Natural killer cell (primary cell): ENCODE measurements around the gene RP9. TPM values are rescaled to one million over a fixed set of nuclear protein-coding genes. Genes with fewer than 3 reads are reported as not detected.

ENCODE experiments used
- ATAC-seq, 3 donors: fragments of 150-1000 bp in 2 of 3; fragments of 200-7000 bp in 1 of 3; cut with Tn5 transposase; 1 replicate in 1 of 3; 2 replicates in 2 of 3; pipeline ENCODE4 v1.10.0; 2021; ENCODE audit warnings: mild to moderate bottlenecking in 2 of 3, moderate library complexity in 2 of 3
- DNase-seq, 2 donors: peaks; one replicate each; pipeline versions ENCODE4 v3.0.0 to v3.0.0-alpha.2; 2013 to 2021; ENCODE audit warnings: mixed read lengths in 1 of 2
- H3K27ac ChIP-seq: one replicate; pipeline ENCODE4 v1.5.1; 2013; ENCODE audit warnings: mild to moderate bottlenecking, low read length
- H3K27me3 ChIP-seq: one replicate; pipeline ENCODE4 v1.6.1; 2013; ENCODE audit warnings: low read length; ENCODE audit not compliant: control insufficient read depth, insufficient read depth
- H3K36me3 ChIP-seq: one replicate; pipeline ENCODE4 v1.6.1; 2013; ENCODE audit warnings: low read length; ENCODE audit not compliant: control insufficient read depth, insufficient read depth
- H3K4me1 ChIP-seq: one replicate; pipeline ENCODE4 v1.6.1; 2013; ENCODE audit warnings: low read length; ENCODE audit not compliant: control insufficient read depth, insufficient read depth
- H3K4me3 ChIP-seq: one replicate; pipeline ENCODE4 v1.5.1; 2013; ENCODE audit warnings: low read length
- H3K9me3 ChIP-seq: one replicate; pipeline ENCODE4 v1.6.1; 2013; ENCODE audit warnings: low read length; ENCODE audit not compliant: control insufficient read depth, insufficient read depth
- H3K27ac Mint-ChIP-seq, 2 donors: one replicate each; pipeline ENCODE4 v1.8.0; 2022; ENCODE audit warnings: mild to moderate bottlenecking in 2 of 2, mixed read lengths in 2 of 2, moderate library complexity in 1 of 2
- H3K27me3 Mint-ChIP-seq, 2 donors: one replicate each; pipeline ENCODE4 v1.8.0; 2022; ENCODE audit warnings: low read depth in 2 of 2, mixed read lengths in 2 of 2
- H3K36me3 Mint-ChIP-seq: one replicate; pipeline ENCODE4 v1.8.0; 2022; ENCODE audit warnings: mixed read lengths
- H3K4me1 Mint-ChIP-seq, 2 donors: one replicate each; pipeline ENCODE4 v1.8.0; 2022; ENCODE audit warnings: mixed read lengths in 2 of 2
- H3K4me3 Mint-ChIP-seq: one replicate; pipeline ENCODE4 v1.8.0; 2022; ENCODE audit warnings: mild to moderate bottlenecking, moderate library complexity, mixed read lengths
- H3K9me3 Mint-ChIP-seq, 2 donors: one replicate each; pipeline ENCODE4 v1.8.0; 2022; ENCODE audit warnings: mixed read lengths in 2 of 2
- CTCF ChIP-seq: fragments of 200-600 bp; IDR thresholded peaks from one replicate; pipeline ENCODE4 v1.8.0; 2022; ENCODE audit warnings: antibody characterized with exemption
- WGBS: methylation state at CpG from one replicate; pipeline ENCODE4 v1.1.7; 2013; ENCODE audit warnings: missing lambda C conversion rate; ENCODE audit not compliant: insufficient coverage; 5-methylcytosine and 5-hydroxymethylcytosine counted together
- intact Hi-C: fragments of 100-400 bp; cut with micrococcal nuclease; formaldehyde crosslinking; loops from one replicate; pipeline ENCODE4 v1.14.2; 2022
- total RNA-seq, 4 donors: library from RNA; stranded (reverse); fragments of 120-200 nt in 1 of 4; gene quantifications; one replicate each; pipeline versions ENCODE4 v1.2.3 to v1.2.4, GENCODE V29; 2013 to 2022

Gene RP9
- total RNA-seq, 3 donors from 2014 or later (not counting 1 experiment from before 2014, with no cell fraction given) = 19.1 to 27.6 (median 21.9) TPM

GRCh38 chr7:33129806-33130153, 20.6 kb upstream of the RP9 start:
- no peak for TF ChIP-seq CTCF
- Histone ChIP-seq H3K27ac (peak overlapping the region; percentile 42), H3K4me1 (peaks cover 8% of the 10 kb centered on the region), H3K4me3 (peak overlapping the region; percentile 62), H3K9me3 (peaks cover 3% of the 10 kb centered on the region), H3K36me3 (no peaks in the 10 kb centered on the region), H3K27me3 (no peaks in the 10 kb centered on the region)
- H3K4me1 Mint-ChIP-seq = peaks cover 11 to 20% of the 10 kb centered on the region in 2 donors
- intact Hi-C loops = loop anchor here (1.0 to 5.0 kb wide), 4 partner anchors 20 to 1908 kb away; partner anchors contain the start of genes DPY19L1 and RP9
- peak overlapping the region; percentile 88 to 89 for H3K27ac Mint-ChIP-seq
- WGBS = 1% methylated on average over 11 of the region's 11 CpGs
- no peaks in the 10 kb centered on the region for H3K27me3 Mint-ChIP-seq
- no peaks in the 10 kb centered on the region for H3K9me3 Mint-ChIP-seq
- ATAC-seq = peak in 1 of 3 donors; percentile 2
- H3K4me3 Mint-ChIP-seq = peak overlapping the region; percentile 97
- H3K36me3 Mint-ChIP-seq = no peaks in the 10 kb centered on the region
- DNase-seq = no peak

GRCh38 chr7:33128990-33129805, 20.0 kb upstream of the RP9 start, which contains the start of gene BBS9:
Gene BBS9, plus strand, starts transcription at chr7:33129564. Its CDS starts 16,689 bp downstream, at chr7:33146253.
- Histone ChIP-seq H3K27ac (peak within 1 kb of the TSS; percentile 42), H3K4me3 (peak within 1 kb of the TSS; percentile 62), H3K9me3 (no peaks in the 10 kb centered on the region), H3K4me1 (peaks cover 8% of the 10 kb centered on the region), H3K27me3 (no peaks in the 10 kb centered on the region), H3K36me3 (no peaks in the 10 kb centered on the region)
- TF ChIP-seq CTCF = no peak
- Mint-ChIP-seq H3K27me3 (no peaks in the 10 kb centered on the region), H3K36me3 (no peaks in the 10 kb centered on the region), H3K9me3 (no peaks in the 10 kb centered on the region), H3K4me1 (peaks cover 11 to 20% of the 10 kb centered on the region in 2 donors), H3K27ac (peak within 1 kb of the TSS; percentile 88 to 89), H3K4me3 (peak within 1 kb of the TSS; percentile 97)
- WGBS = under 1% methylated on average over 55 of the region's 57 CpGs
- intact Hi-C loops = loop anchor here (1.0 to 5.0 kb wide), 4 partner anchors 20 to 1908 kb away; partner anchors contain the start of genes DPY19L1 and RP9
- DNase-seq (peak; percentile 88 to 94), ATAC-seq (peak; percentile 95 to 98 (median 97))

- Histone ChIP-seq H3K4me3 (peak overlapping the region; percentile 62), H3K9me3 (no peaks in the 10 kb centered on the region), H3K36me3 (no peaks in the 10 kb centered on the region), H3K27ac (peak overlapping the region; percentile 42), H3K4me1 (peaks cover 8% of the 10 kb centered on the region), H3K27me3 (no peaks in the 10 kb centered on the region)
- Mint-ChIP-seq H3K27me3 (no peaks in the 10 kb centered on the region), H3K4me1 (peaks cover 11 to 20% of the 10 kb centered on the region in 2 donors), H3K9me3 (no peaks in the 10 kb centered on the region), H3K36me3 (no peaks in the 10 kb centered on the region), H3K27ac (peak overlapping the region; percentile 88 to 89), H3K4me3 (peak overlapping the region; percentile 97)
- intact Hi-C loops = loop anchor here (5.0 kb wide), 1 partner anchor 1909 kb away; the partner anchor contains the start of gene DPY19L1
- no peak for TF ChIP-seq CTCF
- DNase-seq (no peak), ATAC-seq (no peak)
- 0% methylated on average over 2 of the region's 3 CpGs for WGBS
Observed at GRCh38 chr7:33128631-33128989, 19.4 kb upstream of the RP9 start.
